Endodermal cell (in vitro differentiated cells): ENCODE data around the gene SMAD2. TPM values are rescaled to one million over a fixed set of nuclear protein-coding genes. Genes with fewer than 3 reads are reported as not detected.

Source experiments
- DNase-seq: peaks from one replicate; pipeline ENCODE4 v3.0.0-alpha.2; 2017
- H3K27ac ChIP-seq: 2 replicates; pipeline ENCODE4 v1.5.1; 2013; ENCODE audit warnings: mild to moderate bottlenecking, low read depth, low read length, moderate library complexity
- H3K27me3 ChIP-seq: 2 replicates; pipeline ENCODE4 v1.6.1; 2013; ENCODE audit warnings: mild to moderate bottlenecking, low read length, moderate library complexity; ENCODE audit not compliant: insufficient read depth, control insufficient read depth, poor library complexity, severe bottlenecking
- H3K36me3 ChIP-seq: 2 replicates; pipeline ENCODE4 v1.7.0; 2013; ENCODE audit warnings: mild to moderate bottlenecking, low read length, moderate library complexity; ENCODE audit not compliant: control insufficient read depth, insufficient read depth
- H3K4me1 ChIP-seq: one replicate; pipeline ENCODE4 v1.7.0; 2013; ENCODE audit warnings: low read length; ENCODE audit not compliant: control insufficient read depth, insufficient read depth
- H3K4me3 ChIP-seq: 2 replicates; pipeline ENCODE4 v1.5.1; 2013; ENCODE audit warnings: mild to moderate bottlenecking, low read length, moderate library complexity
- H3K9ac ChIP-seq: 2 replicates; pipeline ENCODE4 v1.6.1; 2013; ENCODE audit warnings: mild to moderate bottlenecking, low read length, moderate library complexity; ENCODE audit not compliant: poor library complexity, severe bottlenecking; ENCODE audit errors: extremely low read depth
- H3K9me3 ChIP-seq: 2 replicates; pipeline ENCODE4 v1.6.1; 2013; ENCODE audit warnings: mild to moderate bottlenecking, low read length, moderate library complexity; ENCODE audit not compliant: control insufficient read depth
- H3K27ac Mint-ChIP-seq: 2 replicates; pipeline ENCODE4 v1.8.0; 2020; ENCODE audit warnings: mixed read lengths
- H3K27me3 Mint-ChIP-seq: 2 replicates; pipeline ENCODE4 v1.8.0; 2021; ENCODE audit warnings: mild to moderate bottlenecking, mixed read lengths; ENCODE audit not compliant: insufficient read depth
- H3K36me3 Mint-ChIP-seq: 2 replicates; pipeline ENCODE4 v1.8.0; 2020; ENCODE audit warnings: low read depth, mixed read lengths
- H3K4me1 Mint-ChIP-seq: 2 replicates; pipeline ENCODE4 v1.8.0; 2020; ENCODE audit warnings: mixed read lengths
- H3K4me3 Mint-ChIP-seq: 2 replicates; pipeline ENCODE4 v1.8.0; 2020; ENCODE audit warnings: mild to moderate bottlenecking, moderate library complexity, mixed read lengths
- H3K9me3 Mint-ChIP-seq: 2 replicates; pipeline ENCODE4 v1.8.0; 2020; ENCODE audit warnings: mild to moderate bottlenecking, mixed read lengths
- WGBS, 2 experiments: methylation state at CpG; one replicate each; pipeline versions ENCODE4 v1.1.5 to v1.1.7; 2013; ENCODE audit warnings: missing lambda C conversion rate in 2 of 2, mixed read lengths in 1 of 2; ENCODE audit not compliant: insufficient coverage in 1 of 2, insufficient read length in 1 of 2; 5-methylcytosine and 5-hydroxymethylcytosine counted together
- total RNA-seq, 2 donors: library from RNA; stranded (reverse); fragmentation: NEBNext Ultra II Directional in 1 of 2; extraction: Animal tissue kit (Norgen Biotek cat#: 25700) in 1 of 2; gene quantifications; 2 replicates in 1 of 2; 3 replicates in 1 of 2; pipeline ENCODE4 v1.2.1, GENCODE V29; 2021
- TF ChIP-seq, protein P1 (sequence below): fragments of 200-600 bp; sonication (generic); conservative IDR thresholded peaks from 2 replicates; pipeline ENCODE4 v1.5.0; 2021; ENCODE audit warnings: antibody characterized with exemption, mild to moderate bottlenecking

The SMAD2 gene
- total RNA-seq, 2 donors from 2014 or later, result 156 to 189 TPM

DNA sequence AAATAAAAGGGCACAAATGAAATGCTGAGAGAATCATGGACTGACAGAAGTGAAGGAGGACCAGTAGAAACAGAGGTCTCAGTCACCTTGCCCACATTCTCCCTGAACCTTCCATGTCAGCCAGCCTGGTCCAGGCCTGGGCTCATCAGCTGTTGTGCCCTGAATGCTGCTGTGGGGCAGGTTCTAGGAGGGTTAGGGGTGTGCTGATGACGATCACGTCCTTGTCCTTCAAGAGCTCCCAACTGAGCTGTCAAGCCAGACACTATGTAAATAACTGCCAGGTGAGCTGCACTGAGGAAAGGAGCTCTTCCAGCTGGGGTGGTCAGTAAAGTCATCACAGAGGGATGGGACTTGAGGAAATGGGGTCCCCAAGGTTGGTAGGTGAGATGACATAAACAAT is 156.5 kb downstream of the SMAD2 start:
- Mint-ChIP-seq H3K27me3 (peaks cover 3% of the 10 kb centered on the region), H3K27ac (no peak overlapping the region), H3K36me3 (no peaks in the 10 kb centered on the region), H3K4me1 (peaks cover 2% of the 10 kb centered on the region), H3K4me3 (no peak overlapping the region), H3K9me3 (no peaks in the 10 kb centered on the region)
- TF ChIP-seq, protein P1, sequence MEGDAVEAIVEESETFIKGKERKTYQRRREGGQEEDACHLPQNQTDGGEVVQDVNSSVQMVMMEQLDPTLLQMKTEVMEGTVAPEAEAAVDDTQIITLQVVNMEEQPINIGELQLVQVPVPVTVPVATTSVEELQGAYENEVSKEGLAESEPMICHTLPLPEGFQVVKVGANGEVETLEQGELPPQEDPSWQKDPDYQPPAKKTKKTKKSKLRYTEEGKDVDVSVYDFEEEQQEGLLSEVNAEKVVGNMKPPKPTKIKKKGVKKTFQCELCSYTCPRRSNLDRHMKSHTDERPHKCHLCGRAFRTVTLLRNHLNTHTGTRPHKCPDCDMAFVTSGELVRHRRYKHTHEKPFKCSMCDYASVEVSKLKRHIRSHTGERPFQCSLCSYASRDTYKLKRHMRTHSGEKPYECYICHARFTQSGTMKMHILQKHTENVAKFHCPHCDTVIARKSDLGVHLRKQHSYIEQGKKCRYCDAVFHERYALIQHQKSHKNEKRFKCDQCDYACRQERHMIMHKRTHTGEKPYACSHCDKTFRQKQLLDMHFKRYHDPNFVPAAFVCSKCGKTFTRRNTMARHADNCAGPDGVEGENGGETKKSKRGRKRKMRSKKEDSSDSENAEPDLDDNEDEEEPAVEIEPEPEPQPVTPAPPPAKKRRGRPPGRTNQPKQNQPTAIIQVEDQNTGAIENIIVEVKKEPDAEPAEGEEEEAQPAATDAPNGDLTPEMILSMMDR, result no peak
- Histone ChIP-seq H3K27ac (no peak overlapping the region), H3K9me3 (no peaks in the 10 kb centered on the region), H3K27me3 (no peaks in the 10 kb centered on the region), H3K36me3 (no peaks in the 10 kb centered on the region), H3K4me1 (no peaks in the 10 kb centered on the region), H3K9ac (no peak overlapping the region), H3K4me3 (no peak overlapping the region)
- 86 to 94% methylated on average over 1 to 2 of the region's 2 CpGs for WGBS, 2 experiments
- DNase-seq, result no peak

DNA sequence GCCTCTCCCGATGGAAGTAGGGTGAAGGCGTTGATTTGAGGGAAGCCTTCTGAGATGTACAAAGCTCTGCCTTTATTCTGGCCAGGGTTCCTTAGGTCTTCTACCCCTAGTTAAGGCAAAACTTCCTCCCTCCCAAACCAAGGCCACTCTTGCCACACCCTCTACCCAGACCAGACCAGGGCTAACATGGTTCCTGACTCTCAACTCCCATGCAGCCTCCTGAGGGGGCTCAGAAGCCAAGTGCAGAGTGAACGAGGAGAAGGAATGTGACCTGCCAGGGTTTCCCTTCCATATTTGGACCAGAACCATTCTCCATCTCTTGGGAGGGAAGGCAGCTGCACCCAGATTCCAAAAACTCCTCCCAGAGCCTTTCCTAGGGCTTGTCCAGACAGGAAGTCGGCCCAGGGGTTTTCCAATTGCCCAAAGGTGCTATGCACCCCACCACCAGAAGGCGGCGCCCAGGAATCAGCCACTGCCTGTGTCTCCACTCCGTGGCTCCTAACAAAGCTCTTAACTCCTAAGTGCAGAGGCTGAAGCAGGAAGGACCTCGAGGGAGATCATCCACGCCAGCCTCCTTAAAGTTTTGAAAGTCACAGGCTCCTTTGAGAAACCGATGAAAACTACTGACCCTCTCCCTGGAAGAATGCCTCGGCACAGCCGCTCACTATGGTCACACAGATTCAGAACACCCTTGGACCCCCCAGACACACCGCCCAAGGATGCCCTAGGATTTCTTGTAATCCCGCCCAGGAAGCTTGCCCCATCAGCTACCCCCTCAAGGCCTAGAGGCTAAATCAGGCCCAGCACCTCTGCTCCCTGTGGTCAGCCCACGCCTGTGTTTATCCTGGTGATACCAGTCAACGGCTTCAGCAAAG is 157.8 kb downstream of the SMAD2 start:
- WGBS, 2 experiments, result 74 to 77% methylated on average over 10 to 16 of the region's 16 CpGs
- Histone ChIP-seq H3K9ac (no peak overlapping the region), H3K4me3 (no peak overlapping the region), H3K4me1 (no peaks in the 10 kb centered on the region), H3K27me3 (no peaks in the 10 kb centered on the region), H3K27ac (no peak overlapping the region), H3K36me3 (no peaks in the 10 kb centered on the region), H3K9me3 (no peaks in the 10 kb centered on the region)
- Mint-ChIP-seq H3K4me1 (peaks cover 2% of the 10 kb centered on the region), H3K36me3 (no peaks in the 10 kb centered on the region), H3K9me3 (no peaks in the 10 kb centered on the region), H3K27me3 (peaks cover 2% of the 10 kb centered on the region), H3K27ac (no peak overlapping the region), H3K4me3 (no peak overlapping the region)
- TF ChIP-seq, protein P1, result peak; percentile 96
- DNase-seq, result peak; percentile 96

DNA sequence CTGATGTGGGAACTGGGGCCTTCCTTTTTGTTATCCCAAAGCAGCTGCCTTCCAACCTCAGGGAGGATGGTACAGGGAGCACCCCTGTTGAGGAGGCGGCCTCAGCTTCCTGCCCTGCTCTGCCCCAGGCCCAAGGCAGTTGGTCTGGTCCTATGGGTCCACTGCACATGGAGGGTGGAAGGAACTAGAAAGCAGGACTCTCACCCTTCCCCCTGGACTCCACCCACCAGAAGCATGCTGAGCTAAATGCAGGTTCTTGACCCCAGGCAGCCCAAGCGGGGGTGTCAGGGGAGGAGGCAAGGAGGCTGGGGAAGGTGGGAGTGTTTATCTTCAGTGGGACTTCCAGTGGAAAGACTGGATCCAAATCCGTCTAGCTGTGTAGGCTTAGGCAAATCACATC is 158.5 kb downstream of the SMAD2 start:
- Mint-ChIP-seq H3K27me3 (peaks cover 2% of the 10 kb centered on the region), H3K36me3 (no peaks in the 10 kb centered on the region), H3K4me3 (no peak overlapping the region), H3K4me1 (peaks cover 2% of the 10 kb centered on the region), H3K9me3 (no peaks in the 10 kb centered on the region), H3K27ac (no peak overlapping the region)
- no peak overlapping the region for H3K27ac ChIP-seq
- no peak overlapping the region for H3K9ac ChIP-seq
- no peak overlapping the region for H3K4me3 ChIP-seq
- H3K4me1 ChIP-seq, result no peaks in the 10 kb centered on the region
- no peaks in the 10 kb centered on the region for H3K9me3 ChIP-seq
- H3K27me3 ChIP-seq, result no peaks in the 10 kb centered on the region
- H3K36me3 ChIP-seq, result no peaks in the 10 kb centered on the region
- no peak for DNase-seq
- TF ChIP-seq, protein P1, result no peak
- 59% methylated on average over 3 of the region's 3 CpGs; no CpG with 5 or more reads in 1 of the 2 experiments for WGBS, 2 experiments
